Naive B cell (primary cell): ENCODE measurements around the gene OR2H2. TPM values are rescaled to one million over a fixed set of nuclear protein-coding genes. Genes with fewer than 3 reads are reported as not detected.

Source experiments
- polyA plus RNA-seq, 6 donors: library from polyadenylated mRNA; unstranded; fragments of 300-500 nt; fragmentation: Illumina TruSeq; gene quantifications; one replicate each; pipeline ENCODE4 v1.2.3, GENCODE V29; 2021; ENCODE audit warnings: low read depth in 6 of 6

OR2H2 gene
- polyA plus RNA-seq, 6 donors from 2014 or later = 0.15 to 0.17 TPM; not detected in 4

Other genes starting within 250 kb of the OR2H2 start
- gene OR5V1, start 216.3 kb upstream of the OR2H2 start, polyA plus RNA-seq = not detected
- gene OR12D3, start 209.8 kb upstream of the OR2H2 start, polyA plus RNA-seq = not detected
- not detected for gene OR12D2, start 189.5 kb upstream of the OR2H2 start, polyA plus RNA-seq
- not detected for gene OR12D1, start 170.2 kb upstream of the OR2H2 start, polyA plus RNA-seq
- gene OR10C1, start 145.8 kb upstream of the OR2H2 start, polyA plus RNA-seq = not detected
- gene OR11A1, start 128.1 kb upstream of the OR2H2 start, polyA plus RNA-seq = not detected
- gene OR2H1, start 128.0 kb upstream of the OR2H2 start, polyA plus RNA-seq = not detected
- not detected for gene MAS1L, start 97.2 kb upstream of the OR2H2 start, polyA plus RNA-seq
- not detected for gene UBD, start 25.4 kb upstream of the OR2H2 start, polyA plus RNA-seq
- gene GABBR1, start 48.1 kb downstream of the OR2H2 start, polyA plus RNA-seq = 10 to 100 TPM in 1 of 6 donors, 1 to 10 TPM in 4, not detected in 1; 4.1 to 11.3 (median 4.6) TPM
- gene MOG, start 72.0 kb downstream of the OR2H2 start, polyA plus RNA-seq = not detected
- 1 to 10 TPM in 3 of 6 donors, not detected in 3; 1.8 to 3.1 (median 2.5) TPM for gene ZFP57, start 96.0 kb downstream of the OR2H2 start, polyA plus RNA-seq
- 100 to 1,000 TPM; 212 to 354 (median 251) TPM for gene HLA-F, start 138.3 kb downstream of the OR2H2 start, polyA plus RNA-seq
- gene HLA-G, start 242.7 kb downstream of the OR2H2 start, polyA plus RNA-seq = 1 to 10 TPM in 5 of 6 donors, under 1 TPM in 1; 0.23 to 5.5 (median 1.4) TPM